Renal pelvis (tissue), 4 donors: ENCODE results near the gene CFAP46. TPM values are rescaled to one million over a fixed set of nuclear protein-coding genes. Genes with fewer than 3 reads are reported as not detected.
"Not testable (repeated sequence)": the region's sequence is repeated elsewhere in the genome, so short reads cannot be mapped to it uniquely, and the experiment has no call there.

ENCODE experiments used
- DNase-seq: peaks from one replicate; pipeline ENCODE4 v3.0.0-alpha.2; 2013
- polyA plus RNA-seq, 3 donors: library from polyadenylated mRNA; unstranded; fragments of 120-200 nt; gene quantifications; one replicate each; pipeline ENCODE4 v1.2.1, GENCODE V29; 2013; ENCODE audit not compliant: insufficient read length in 3 of 3

The CFAP46 gene
- polyA plus RNA-seq, 3 donors: 7.4 to 11.3 (median 11.2) TPM

- no peak for DNase-seq
Measured at GRCh38 chr10:132980426-132981172, 38.2 kb upstream of the CFAP46 start.

- DNase-seq: no peak
Measured at GRCh38 chr10:132979491-132980425, 37.4 kb upstream of the CFAP46 start.

- no peak for DNase-seq
Measured at GRCh38 chr10:132978542-132978941, 36.2 kb upstream of the CFAP46 start.

- no peak for DNase-seq
Measured at GRCh38 chr10:132977807-132978206, 35.4 kb upstream of the CFAP46 start.

- no peak for DNase-seq
Measured at GRCh38 chr10:132977076-132977475, 34.7 kb upstream of the CFAP46 start.

- no peak for DNase-seq
Measured at GRCh38 chr10:132975831-132976682, 33.7 kb upstream of the CFAP46 start.

- no peak for DNase-seq
Measured at GRCh38 chr10:132974886-132975830, 32.8 kb upstream of the CFAP46 start.

GRCh38 chr10:132974249-132974796 is 32.0 kb upstream of the CFAP46 start:
- no peak for DNase-seq

GRCh38 chr10:132973903-132974241 is 31.5 kb upstream of the CFAP46 start:
- DNase-seq: no peak

- no peak for DNase-seq
Measured at GRCh38 chr10:132972986-132973902, 30.9 kb upstream of the CFAP46 start.

GRCh38 chr10:132972149-132972985 is 30.0 kb upstream of the CFAP46 start:
- no peak for DNase-seq

- no peak for DNase-seq
Measured at GRCh38 chr10:132971448-132972148, 29.2 kb upstream of the CFAP46 start.

GRCh38 chr10:132970641-132971438 is 28.5 kb upstream of the CFAP46 start:
- no peak for DNase-seq

- DNase-seq: no peak
Measured at GRCh38 chr10:132967540-132967939, 25.2 kb upstream of the CFAP46 start.

- DNase-seq: no peak
Measured at GRCh38 chr10:132965411-132966057, 23.2 kb upstream of the CFAP46 start.

GRCh38 chr10:132964707-132965410 is 22.5 kb upstream of the CFAP46 start:
- DNase-seq: not testable (repeated sequence)
